Central memory CD4-positive, alpha-beta T cell (primary cell): ENCODE measurements around the gene NUMA1.
A peak's percentile ranks its signal among the peaks of the same experiment; 100 is the strongest.

ENCODE experiments used
- DNase-seq: peaks from one replicate; pipeline ENCODE4 v3.0.0; 2022

Gene NUMA1

GRCh38 chr11:71999362-71999761, 81.0 kb downstream of the NUMA1 start:
- no peak for DNase-seq

GRCh38 chr11:71998649-71999310, 81.6 kb downstream of the NUMA1 start, which contains the start of gene IL18BP:
Gene IL18BP (plus strand): TSS chr11:71998909. CDS start chr11:71999985, 1,076 bp downstream.
- peak; percentile 32 for DNase-seq

- DNase-seq: no peak
Observed at GRCh38 chr11:71998061-71998460, 82.3 kb downstream of the NUMA1 start.

GRCh38 chr11:71997594-71997993, 82.7 kb downstream of the NUMA1 start:
- DNase-seq: no peak

- no peak for DNase-seq
Observed at GRCh38 chr11:71996946-71997345, 83.4 kb downstream of the NUMA1 start.

- no peak for DNase-seq
Observed at GRCh38 chr11:71996517-71996916, 83.8 kb downstream of the NUMA1 start.

GRCh38 chr11:71995726-71996291, 84.5 kb downstream of the NUMA1 start:
- DNase-seq: no peak

- no peak for DNase-seq
Observed at GRCh38 chr11:71994786-71995185, 85.6 kb downstream of the NUMA1 start.

- no peak for DNase-seq
Observed at GRCh38 chr11:71992136-71992730, 88.1 kb downstream of the NUMA1 start.

- no peak for DNase-seq
Observed at GRCh38 chr11:71991494-71991893, 88.8 kb downstream of the NUMA1 start.

GRCh38 chr11:71990701-71991100, 89.6 kb downstream of the NUMA1 start:
- DNase-seq: no peak

- no peak for DNase-seq
Observed at GRCh38 chr11:71988050-71988449, 92.3 kb downstream of the NUMA1 start.

GRCh38 chr11:71987521-71987920, 92.8 kb downstream of the NUMA1 start:
- no peak for DNase-seq

- no peak for DNase-seq
Observed at GRCh38 chr11:71986131-71986530, 94.2 kb downstream of the NUMA1 start.

- no peak for DNase-seq
Observed at GRCh38 chr11:71979602-71980001, 100.7 kb downstream of the NUMA1 start.

GRCh38 chr11:71979094-71979493, 101.2 kb downstream of the NUMA1 start:
- DNase-seq: no peak

- peak; percentile 18 for DNase-seq
Observed at GRCh38 chr11:71977743-71978418, 102.5 kb downstream of the NUMA1 start.

GRCh38 chr11:71977090-71977489, 103.3 kb downstream of the NUMA1 start:
- DNase-seq: no peak

GRCh38 chr11:71976551-71976950, 103.8 kb downstream of the NUMA1 start:
- DNase-seq: no peak

- no peak for DNase-seq
Observed at GRCh38 chr11:71971680-71972079, 108.7 kb downstream of the NUMA1 start.

- no peak for DNase-seq
Observed at GRCh38 chr11:71964641-71965040, 115.7 kb downstream of the NUMA1 start.

GRCh38 chr11:71963468-71963867, 116.9 kb downstream of the NUMA1 start:
- DNase-seq: no peak

- no peak for DNase-seq
Observed at GRCh38 chr11:71962428-71963038, 117.8 kb downstream of the NUMA1 start.
